ENCODE data around the gene FOLR1. TPM values are rescaled to one million over a fixed set of nuclear protein-coding genes. Genes with fewer than 3 reads are reported as not detected.

Gene FOLR1
- total and polyA plus RNA-seq, 2 of the 4 experiments (the other 2 are of a cell fraction) = 0.24 TPM; not detected in 1

DNA sequence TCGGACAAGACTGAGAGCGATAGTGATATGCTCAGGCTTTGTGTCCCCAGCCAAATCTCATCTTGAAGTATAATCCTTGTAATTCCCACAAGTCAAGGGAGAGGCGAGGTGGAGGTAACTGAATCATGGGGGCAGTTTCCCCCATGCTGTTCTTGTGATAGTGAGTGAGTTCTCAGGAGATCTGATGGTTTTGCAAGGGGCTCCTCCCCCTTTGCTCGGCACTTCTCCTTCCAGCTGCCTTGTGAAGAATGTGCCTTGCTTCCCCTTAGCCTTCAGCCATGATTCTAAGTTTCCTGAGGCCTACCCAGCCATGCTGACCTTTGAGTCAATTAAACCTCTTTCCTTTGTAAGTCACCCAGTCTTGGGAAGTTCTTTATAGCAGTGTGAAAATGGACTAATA is 17.2 kb downstream of the FOLR1 start:
- H4K8ac ChIP-seq (ENCODE audit: low read depth in 2 of 2, low read length in 2 of 2) = no peak overlapping the region
- POLR2A ChIA-PET (ENCODE audit: unreplicated experiment) = no interaction called here
- H2BK5ac ChIP-seq (ENCODE audit: low read depth, low read length, poor library complexity, severe bottlenecking) = no peak overlapping the region
- peaks cover 14% of the 10 kb centered on the region; the same call in 1 of the 2 replicates for H3K27me3 ChIP-seq (ENCODE audit: control insufficient read depth, insufficient read depth, low read length)
- no peak overlapping the region for H3K18ac ChIP-seq (ENCODE audit: low read depth, low read length)
- no peak overlapping the region for H4K91ac ChIP-seq (ENCODE audit: insufficient read depth, low read depth, low read length)
- no peaks in the 10 kb centered on the region for H3K79me1 ChIP-seq (ENCODE audit: low read depth in 1 of 2, low read length in 2 of 2)
- no peak for ATAC-seq (ENCODE audit: low read depth)
- H3K36me3 ChIP-seq (ENCODE audit: control insufficient read depth, insufficient read depth, low read length) = no peaks in the 10 kb centered on the region
- BruUV-seq (replicated peaks) = no TSS peak
- no peaks in the 10 kb centered on the region for H4K20me1 ChIP-seq (ENCODE audit: insufficient read depth, low read length)
- H3K9me1 ChIP-seq (ENCODE audit: insufficient read depth, low read length) = no peaks in the 10 kb centered on the region
- DNase-seq = no peak
- H2BK15ac ChIP-seq (ENCODE audit: low read depth, low read length) = no peak overlapping the region
- CTCF ChIA-PET = interaction anchor here (0.5 kb wide), 1 partner anchor 13 kb away, joined by 3 read pairs; no protein-coding TSS in a partner anchor
- H2AFZ ChIP-seq (replicated peaks; ENCODE audit: low read length, poor library complexity) = no peak overlapping the region
- no peak overlapping the region for H4K5ac ChIP-seq (ENCODE audit: low read depth, low read length)
- in situ Hi-C loops (cut with MboI; ENCODE audit: low sequenced_read_pairs) = no loop called here
- TF ChIP-seq BHLHE40 (IDR thresholded peaks at IDR 0.05; ENCODE audit: low read depth, low read length) (no peak), MAZ (IDR thresholded peaks at IDR 0.05; ENCODE audit: borderline replicate concordance, low read depth, low read length) (no peak), FOS (IDR thresholded peaks at IDR 0.05; ENCODE audit: low read depth, low read length) (no peak), RCOR1 (IDR thresholded peaks at IDR 0.05; ENCODE audit: insufficient replicate concordance, low read length) (no peak), POLR2A (IDR thresholded peaks at IDR 0.05; ENCODE audit: low read depth, low read length) (no peak), RAD21 (IDR thresholded peaks at IDR 0.05; ENCODE audit: low read length) (no peak), RFX5 (IDR thresholded peaks at IDR 0.05; ENCODE audit: low read depth, low read length) (no peak)
- H3K4me1 ChIP-seq (ENCODE audit: control insufficient read depth, insufficient read depth, low read length) = no peaks in the 10 kb centered on the region
- H2BK120ac ChIP-seq (ENCODE audit: low read depth, low read length) = no peak overlapping the region
- no peak overlapping the region for H2BK20ac ChIP-seq (ENCODE audit: low read depth, low read length)
- H3K4me2 ChIP-seq (ENCODE audit: low read depth, low read length) = no peak overlapping the region
- no peak overlapping the region for H3K4me3 ChIP-seq (ENCODE audit: insufficient read depth, low read depth, low read length)
- H2AK5ac ChIP-seq (ENCODE audit: low read depth, low read length) = no peak overlapping the region
- H3K27ac ChIP-seq (ENCODE audit: insufficient read depth, low read length) = no peak overlapping the region
- H3K9me3 ChIP-seq (ENCODE audit: control insufficient read depth, insufficient read depth, low read length) = peaks cover 3% of the 10 kb centered on the region; the same call in 1 of the 2 replicates
- dilution Hi-C loops (cut with HindIII; ENCODE audit: low sequenced_read_pairs, unreplicated experiment) = no loop called here
- H3K4ac ChIP-seq (ENCODE audit: low read depth, low read length) = no peak overlapping the region
- WGBS, 2 experiments (ENCODE audit: extremely low coverage in 2 of 2, insufficient read length in 1 of 2) = no CpG with 5 or more reads among the region's 4 CpGs
- H3K14ac ChIP-seq (replicated peaks; ENCODE audit: low read depth, low read length) = no peak overlapping the region
- no peak overlapping the region for H2AK9ac ChIP-seq (replicated peaks; ENCODE audit: low read depth, low read length, poor library complexity)
- no peak overlapping the region for H3K23ac ChIP-seq (ENCODE audit: low read depth, low read length)
- intact Hi-C loops (cut with micrococcal nuclease) = no loop called here
- H3K56ac ChIP-seq (ENCODE audit: extremely low read depth, insufficient read depth, low read length) = no peak overlapping the region
- no peak overlapping the region for H3K9ac ChIP-seq (ENCODE audit: low read depth, low read length)

All from IMR-90 (cell line).